WTC11 (cell line): ENCODE measurements around the gene IL36B. TPM values are rescaled to one million over a fixed set of nuclear protein-coding genes. Genes with fewer than 3 reads are reported as not detected.

Experiments
- ATAC-seq: fragments of 200-7000 bp; cut with Tn5 transposase; 2 replicates; pipeline ENCODE4 v1.10.0; 2021; ENCODE audit warnings: mild to moderate bottlenecking, moderate library complexity
- CTCF ChIA-PET: fragments of 300-600 bp; sonication (Branson Sonifier 250); formaldehyde crosslinking; loops from one replicate; lab custom pipeline; 2021; ENCODE audit warnings: antibody characterized with exemption; lab: Charles Lee
- POLR2A ChIA-PET: fragments of 350-600 bp; sonication (Branson Sonifier 250); formaldehyde crosslinking; loops from one replicate; lab custom pipeline; 2021; ENCODE audit warnings: antibody characterized with exemption; lab: Charles Lee
- DNase-seq: peaks from one replicate; pipeline ENCODE4 v3.0.0; 2021; ENCODE audit warnings: low spot score
- H3K27ac Mint-ChIP-seq: 2 replicates; pipeline ENCODE4 v1.8.0; 2021; ENCODE audit warnings: mixed read lengths
- H3K27me3 Mint-ChIP-seq: 2 replicates; pipeline ENCODE4 v1.8.0; 2021; ENCODE audit warnings: low read depth, mild to moderate bottlenecking, moderate library complexity, mixed read lengths
- H3K36me3 Mint-ChIP-seq: 2 replicates; pipeline ENCODE4 v1.8.0; 2021; ENCODE audit warnings: mixed read lengths
- H3K4me1 Mint-ChIP-seq: 2 replicates; pipeline ENCODE4 v1.8.0; 2022; ENCODE audit warnings: mixed read lengths
- H3K4me3 Mint-ChIP-seq: 2 replicates; pipeline ENCODE4 v1.8.0; 2021; ENCODE audit warnings: mild to moderate bottlenecking, moderate library complexity, mixed read lengths
- H3K9me3 Mint-ChIP-seq: 2 replicates; pipeline ENCODE4 v1.8.0; 2021; ENCODE audit warnings: mixed read lengths
- ARID4B ChIP-seq: sonication (generic); formaldehyde crosslinking; IDR thresholded peaks from 2 replicates; pipeline ENCODE4 v1.8.0; 2023; ENCODE audit warnings: missing genetic modification reagents, mild to moderate bottlenecking, borderline replicate concordance
- ATF1 ChIP-seq: sonication (generic); formaldehyde crosslinking; IDR thresholded peaks from 2 replicates; pipeline ENCODE4 v1.8.1; 2023; ENCODE audit warnings: mild to moderate bottlenecking, moderate library complexity, missing genetic modification reagents
- FOXP1 ChIP-seq: sonication (generic); formaldehyde crosslinking; IDR thresholded peaks from 2 replicates; pipeline ENCODE4 v1.8.0; 2022; ENCODE audit warnings: missing genetic modification reagents, mild to moderate bottlenecking, moderate library complexity, borderline replicate concordance
- SOX15 ChIP-seq: fragments of 250-450 bp; sonication (Bioruptor Pico); IDR thresholded peaks from 2 replicates; pipeline ENCODE4 v1.9.0; 2021; ENCODE audit warnings: mild to moderate bottlenecking
- USF1 ChIP-seq: sonication (generic); formaldehyde crosslinking; IDR thresholded peaks from 2 replicates; pipeline ENCODE4 v1.8.0; 2022; ENCODE audit warnings: mild to moderate bottlenecking, missing genetic modification reagents
- ZNF423 ChIP-seq: fragments of 250-450 bp; sonication (Bioruptor Pico); IDR thresholded peaks from 2 replicates; pipeline ENCODE4 v2.1.2; 2022; ENCODE audit warnings: mild to moderate bottlenecking, moderate library complexity
- ZNF671 ChIP-seq: fragments of 250-450 bp; sonication (Bioruptor Pico); IDR thresholded peaks from 2 replicates; pipeline ENCODE4 v1.8.0; 2021; ENCODE audit warnings: mild to moderate bottlenecking
- total RNA-seq: library from RNA; stranded (reverse); gene quantifications from 3 replicates; pipeline ENCODE4 v1.2.3, GENCODE V29; 2021
- TF ChIP-seq, protein P1 (sequence below): sonication (generic); formaldehyde crosslinking; IDR thresholded peaks from 2 replicates; pipeline ENCODE4 v1.8.1; 2022; ENCODE audit warnings: missing genetic modification reagents, borderline replicate concordance
- TF ChIP-seq, protein P2 (sequence below): fragments of 250-450 bp; sonication (Bioruptor Pico); IDR thresholded peaks from 2 replicates; pipeline ENCODE4 v1.9.0; 2021; ENCODE audit warnings: mild to moderate bottlenecking
- TF ChIP-seq, protein P3 (sequence below): sonication (generic); formaldehyde crosslinking; IDR thresholded peaks from 2 replicates; pipeline ENCODE4 v1.8.1; 2022; ENCODE audit warnings: mild to moderate bottlenecking, moderate library complexity, missing genetic modification reagents

Gene IL36B
- total RNA-seq, 1 experiment from 2014 or later = not detected

GRCh38 chr2:113061896-113062770, 9.5 kb upstream of the IL36B start:
- ATAC-seq = no peak
- Mint-ChIP-seq H3K9me3 (peaks cover 24% of the 10 kb centered on the region), H3K4me3 (no peak overlapping the region)
- no peak for TF ChIP-seq ARID4B (CRISPR knock-in tag)
- TF ChIP-seq, all 79 proteins: peak for 0
- ChIA-PET POLR2A (no interaction called here), CTCF (interaction anchor here (0.9 to 1.1 kb wide), 2 partner anchors 17 to 103 kb away, joined by 3 read pairs; no protein-coding TSS in a partner anchor)
- H3K27me3 Mint-ChIP-seq = peaks cover 72% of the 10 kb centered on the region
- H3K27ac Mint-ChIP-seq = no peak overlapping the region
- no peaks in the 10 kb centered on the region for H3K4me1 Mint-ChIP-seq
- H3K36me3 Mint-ChIP-seq = no peaks in the 10 kb centered on the region
- DNase-seq = no peak

GRCh38 chr2:113061241-113061640, 8.6 kb upstream of the IL36B start:
- H3K27me3 Mint-ChIP-seq = peaks cover 70% of the 10 kb centered on the region
- H3K9me3 Mint-ChIP-seq = peaks cover 22% of the 10 kb centered on the region
- ChIA-PET POLR2A (no interaction called here), CTCF (no interaction called here)
- no peak for ATAC-seq
- H3K36me3 Mint-ChIP-seq = peaks cover 2% of the 10 kb centered on the region; the same call in 1 of the 2 replicates
- no peak overlapping the region for H3K4me3 Mint-ChIP-seq
- H3K4me1 Mint-ChIP-seq = no peaks in the 10 kb centered on the region
- TF ChIP-seq, protein P1, sequence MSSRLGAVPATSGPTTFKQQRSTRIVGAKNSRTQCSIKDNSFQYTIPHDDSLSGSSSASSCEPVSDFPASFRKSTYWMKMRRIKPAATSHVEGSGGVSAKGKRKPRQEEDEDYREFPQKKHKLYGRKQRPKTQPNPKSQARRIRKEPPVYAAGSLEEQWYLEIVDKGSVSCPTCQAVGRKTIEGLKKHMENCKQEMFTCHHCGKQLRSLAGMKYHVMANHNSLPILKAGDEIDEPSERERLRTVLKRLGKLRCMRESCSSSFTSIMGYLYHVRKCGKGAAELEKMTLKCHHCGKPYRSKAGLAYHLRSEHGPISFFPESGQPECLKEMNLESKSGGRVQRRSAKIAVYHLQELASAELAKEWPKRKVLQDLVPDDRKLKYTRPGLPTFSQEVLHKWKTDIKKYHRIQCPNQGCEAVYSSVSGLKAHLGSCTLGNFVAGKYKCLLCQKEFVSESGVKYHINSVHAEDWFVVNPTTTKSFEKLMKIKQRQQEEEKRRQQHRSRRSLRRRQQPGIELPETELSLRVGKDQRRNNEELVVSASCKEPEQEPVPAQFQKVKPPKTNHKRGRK = no peak
- TF ChIP-seq, protein P2, sequence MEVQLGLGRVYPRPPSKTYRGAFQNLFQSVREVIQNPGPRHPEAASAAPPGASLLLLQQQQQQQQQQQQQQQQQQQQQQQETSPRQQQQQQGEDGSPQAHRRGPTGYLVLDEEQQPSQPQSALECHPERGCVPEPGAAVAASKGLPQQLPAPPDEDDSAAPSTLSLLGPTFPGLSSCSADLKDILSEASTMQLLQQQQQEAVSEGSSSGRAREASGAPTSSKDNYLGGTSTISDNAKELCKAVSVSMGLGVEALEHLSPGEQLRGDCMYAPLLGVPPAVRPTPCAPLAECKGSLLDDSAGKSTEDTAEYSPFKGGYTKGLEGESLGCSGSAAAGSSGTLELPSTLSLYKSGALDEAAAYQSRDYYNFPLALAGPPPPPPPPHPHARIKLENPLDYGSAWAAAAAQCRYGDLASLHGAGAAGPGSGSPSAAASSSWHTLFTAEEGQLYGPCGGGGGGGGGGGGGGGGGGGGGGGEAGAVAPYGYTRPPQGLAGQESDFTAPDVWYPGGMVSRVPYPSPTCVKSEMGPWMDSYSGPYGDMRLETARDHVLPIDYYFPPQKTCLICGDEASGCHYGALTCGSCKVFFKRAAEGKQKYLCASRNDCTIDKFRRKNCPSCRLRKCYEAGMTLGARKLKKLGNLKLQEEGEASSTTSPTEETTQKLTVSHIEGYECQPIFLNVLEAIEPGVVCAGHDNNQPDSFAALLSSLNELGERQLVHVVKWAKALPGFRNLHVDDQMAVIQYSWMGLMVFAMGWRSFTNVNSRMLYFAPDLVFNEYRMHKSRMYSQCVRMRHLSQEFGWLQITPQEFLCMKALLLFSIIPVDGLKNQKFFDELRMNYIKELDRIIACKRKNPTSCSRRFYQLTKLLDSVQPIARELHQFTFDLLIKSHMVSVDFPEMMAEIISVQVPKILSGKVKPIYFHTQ (CRISPR knock-in tag) = no peak
- TF ChIP-seq ATF1 (CRISPR knock-in tag) = no peak
- no peak for TF ChIP-seq FOXP1
- no peak for TF ChIP-seq USF1 (CRISPR knock-in tag)
- no peak for TF ChIP-seq ZNF671 (CRISPR knock-in tag)
- no peak for TF ChIP-seq SOX15
- TF ChIP-seq, protein P3, sequence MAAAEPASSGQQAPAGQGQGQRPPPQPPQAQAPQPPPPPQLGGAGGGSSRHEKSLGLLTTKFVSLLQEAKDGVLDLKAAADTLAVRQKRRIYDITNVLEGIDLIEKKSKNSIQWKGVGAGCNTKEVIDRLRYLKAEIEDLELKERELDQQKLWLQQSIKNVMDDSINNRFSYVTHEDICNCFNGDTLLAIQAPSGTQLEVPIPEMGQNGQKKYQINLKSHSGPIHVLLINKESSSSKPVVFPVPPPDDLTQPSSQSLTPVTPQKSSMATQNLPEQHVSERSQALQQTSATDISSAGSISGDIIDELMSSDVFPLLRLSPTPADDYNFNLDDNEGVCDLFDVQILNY (CRISPR knock-in tag) = no peak
- no peak for TF ChIP-seq ZNF423 (CRISPR knock-in tag)
- DNase-seq = no peak
- no peak overlapping the region for H3K27ac Mint-ChIP-seq
